Left hindlimb (tissue), 1 donor: ENCODE results near the gene DAZAP1.
"Not testable (repeated sequence)": the region's sequence is repeated elsewhere in the genome, so short reads cannot be mapped to it uniquely, and the experiment has no call there.

Experiments used
- DNase-seq: peaks from one replicate; pipeline ENCODE4 v3.0.0-alpha.2; 2018

Gene DAZAP1

GRCh38 chr19:1411255-1412191 is 4.1 kb downstream of the DAZAP1 start:
- DNase-seq, result no peak

GRCh38 chr19:1412323-1412923 is 5.0 kb downstream of the DAZAP1 start:
- no peak for DNase-seq

- no peak for DNase-seq
Observed at GRCh38 chr19:1412995-1413800, 5.8 kb downstream of the DAZAP1 start.

- no peak for DNase-seq
Observed at GRCh38 chr19:1416014-1416841, 8.8 kb downstream of the DAZAP1 start.

- no peak for DNase-seq
Observed at GRCh38 chr19:1417145-1417544, 9.8 kb downstream of the DAZAP1 start.

- DNase-seq, result no peak
Observed at GRCh38 chr19:1417681-1418495, 10.5 kb downstream of the DAZAP1 start.

GRCh38 chr19:1418496-1418775 is 11.1 kb downstream of the DAZAP1 start:
- DNase-seq, result no peak

- no peak for DNase-seq
Observed at GRCh38 chr19:1418951-1419738, 11.8 kb downstream of the DAZAP1 start.

- DNase-seq, result not testable (repeated sequence)
Observed at GRCh38 chr19:1420085-1420484, 12.7 kb downstream of the DAZAP1 start.

GRCh38 chr19:1420590-1420989 is 13.2 kb downstream of the DAZAP1 start:
- DNase-seq, result no peak

- no peak for DNase-seq
Observed at GRCh38 chr19:1421218-1421957, 14.0 kb downstream of the DAZAP1 start.

GRCh38 chr19:1421958-1422305 is 14.5 kb downstream of the DAZAP1 start:
- DNase-seq, result no peak

- DNase-seq, result no peak
Observed at GRCh38 chr19:1422360-1422759, 15.0 kb downstream of the DAZAP1 start.

GRCh38 chr19:1422943-1423342 is 15.6 kb downstream of the DAZAP1 start:
- DNase-seq, result no peak

- DNase-seq, result no peak
Observed at GRCh38 chr19:1423436-1424191, 16.2 kb downstream of the DAZAP1 start.

- DNase-seq, result no peak
Observed at GRCh38 chr19:1424192-1424955, 17.0 kb downstream of the DAZAP1 start.

- no peak for DNase-seq
Observed at GRCh38 chr19:1425102-1425837, 17.9 kb downstream of the DAZAP1 start.

GRCh38 chr19:1425902-1426301 is 18.5 kb downstream of the DAZAP1 start:
- DNase-seq, result no peak
